Measurements from ENCODE around the gene KLHL26. TPM values are rescaled to one million over a fixed set of nuclear protein-coding genes. Genes with fewer than 3 reads are reported as not detected.

KLHL26 gene
- total RNA-seq, 1 experiment from 2014 or later = 8.4 TPM

GRCh38 chr19:18651733-18652132 lies 14.9 kb downstream of the KLHL26 start:
- Histone ChIP-seq H3K79me2 (ENCODE audit: low read length) (no peaks in the 10 kb centered on the region), H3K9ac (ENCODE audit: low read length) (no peak overlapping the region), H3K9me2 (replicated peaks; ENCODE audit: low read length) (no peaks in the 10 kb centered on the region), H3F3A (ENCODE audit: low read length, unreplicated experiment) (no peaks in the 10 kb centered on the region), H3K4me2 (ENCODE audit: low read length) (no peak overlapping the region), H3K36me3 (ENCODE audit: low read depth, low read length) (no peaks in the 10 kb centered on the region), H3K27me3 (ENCODE audit: low read length) (no peaks in the 10 kb centered on the region), H3K27ac (ENCODE audit: low read length) (no peak overlapping the region), H3K4me3 (ENCODE audit: low read length) (no peak overlapping the region), H2AFZ (ENCODE audit: low read length) (no peak overlapping the region), H3K4me1 (ENCODE audit: insufficient read depth, low read length) (no peaks in the 10 kb centered on the region), H3K9me3 (ENCODE audit: low read length) (no peaks in the 10 kb centered on the region), H4K20me1 (ENCODE audit: low read length) (no peaks in the 10 kb centered on the region)
- ChIA-PET CTCF (no interaction called here), POLR2A (ENCODE audit: unreplicated experiment) (no interaction called here)
- DNase-seq = no peak
- BruUV-seq (replicated peaks) = no TSS peak
- ATAC-seq = no peak
- TF ChIP-seq EZH2 (IDR thresholded peaks at IDR 0.05; ENCODE audit: low read length, unreplicated experiment) (no peak), CTCF (conservative IDR thresholded peaks at IDR 0.05; ENCODE audit: low read depth, low read length) (no peak), EZH2phosphoT487 (IDR thresholded peaks at IDR 0.05; ENCODE audit: borderline replicate concordance, low read length) (no peak)
- intact Hi-C loops (cut with micrococcal nuclease) = no loop called here

DNA sequence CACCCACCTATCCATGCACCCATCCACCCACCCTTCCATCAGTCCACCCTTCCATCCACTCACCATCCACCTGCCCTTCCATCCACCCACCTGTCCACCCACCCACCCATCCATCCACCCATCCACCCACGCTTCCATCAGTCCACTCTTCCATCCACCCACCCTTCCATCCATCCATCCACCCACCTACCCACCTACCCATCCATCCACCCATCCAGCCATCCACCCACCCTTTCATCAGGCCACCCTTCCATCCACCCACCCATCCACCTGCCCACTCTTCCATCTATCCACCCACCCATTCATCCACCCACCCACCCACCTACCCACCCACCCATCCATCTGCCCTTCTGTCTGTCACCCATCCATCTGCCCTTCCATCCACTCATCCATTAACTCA lies 17.0 kb downstream of the KLHL26 start:
- Histone ChIP-seq H3F3A (ENCODE audit: low read length, unreplicated experiment) (no peaks in the 10 kb centered on the region), H3K36me3 (ENCODE audit: low read depth, low read length) (no peaks in the 10 kb centered on the region), H3K4me2 (ENCODE audit: low read length) (no peak overlapping the region), H2AFZ (ENCODE audit: low read length) (no peak overlapping the region), H3K9me3 (ENCODE audit: low read length) (no peaks in the 10 kb centered on the region), H3K27ac (ENCODE audit: low read length) (no peak overlapping the region), H3K4me3 (ENCODE audit: low read length) (no peak overlapping the region), H3K27me3 (ENCODE audit: low read length) (no peaks in the 10 kb centered on the region), H3K79me2 (ENCODE audit: low read length) (no peaks in the 10 kb centered on the region), H3K9ac (ENCODE audit: low read length) (no peak overlapping the region), H4K20me1 (ENCODE audit: low read length) (no peaks in the 10 kb centered on the region), H3K9me2 (replicated peaks; ENCODE audit: low read length) (no peaks in the 10 kb centered on the region), H3K4me1 (ENCODE audit: insufficient read depth, low read length) (no peaks in the 10 kb centered on the region)
- no peak for TF ChIP-seq EZH2 (IDR thresholded peaks at IDR 0.05; ENCODE audit: low read length, unreplicated experiment)
- no peak for TF ChIP-seq CTCF (conservative IDR thresholded peaks at IDR 0.05; ENCODE audit: low read depth, low read length)
- no peak for TF ChIP-seq EZH2phosphoT487 (IDR thresholded peaks at IDR 0.05; ENCODE audit: borderline replicate concordance, low read length)
- intact Hi-C loops (cut with micrococcal nuclease) = no loop called here
- ChIA-PET POLR2A (ENCODE audit: unreplicated experiment) (no interaction called here), CTCF (no interaction called here)
- ATAC-seq = no peak
- DNase-seq = no peak
- no TSS peak for BruUV-seq (replicated peaks)

DNA sequence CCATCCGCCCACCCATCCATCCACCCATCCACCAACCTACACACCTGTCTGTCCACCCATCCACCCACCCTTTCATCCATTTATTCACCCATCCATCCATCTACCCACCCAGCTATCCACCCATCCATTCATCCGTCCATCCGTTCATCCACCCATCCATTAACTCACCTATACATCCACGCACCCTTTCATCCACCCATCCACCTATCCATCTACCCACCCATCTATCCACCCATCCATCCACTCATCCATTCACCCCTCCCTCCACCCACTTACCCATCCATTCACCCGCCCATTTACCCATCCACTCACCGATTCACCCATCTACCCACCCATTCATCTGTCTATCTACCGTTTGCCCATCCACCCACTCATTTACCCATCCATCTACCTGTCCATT lies 17.6 kb downstream of the KLHL26 start:
- intact Hi-C loops (cut with micrococcal nuclease) = no loop called here
- H3K9ac ChIP-seq (ENCODE audit: low read length) = no peak overlapping the region
- TF ChIP-seq EZH2 (IDR thresholded peaks at IDR 0.05; ENCODE audit: low read length, unreplicated experiment) (no peak), CTCF (conservative IDR thresholded peaks at IDR 0.05; ENCODE audit: low read depth, low read length) (no peak), EZH2phosphoT487 (IDR thresholded peaks at IDR 0.05; ENCODE audit: borderline replicate concordance, low read length) (no peak)
- H3K9me3 ChIP-seq (ENCODE audit: low read length) = no peaks in the 10 kb centered on the region
- no TSS peak for BruUV-seq (replicated peaks)
- POLR2A ChIA-PET (ENCODE audit: unreplicated experiment) = no interaction called here
- H3F3A ChIP-seq (ENCODE audit: low read length, unreplicated experiment) = no peaks in the 10 kb centered on the region
- H4K20me1 ChIP-seq (ENCODE audit: low read length) = no peaks in the 10 kb centered on the region
- H3K79me2 ChIP-seq (ENCODE audit: low read length) = no peaks in the 10 kb centered on the region
- H2AFZ ChIP-seq (ENCODE audit: low read length) = no peak overlapping the region
- H3K27me3 ChIP-seq (ENCODE audit: low read length) = no peaks in the 10 kb centered on the region
- H3K4me2 ChIP-seq (ENCODE audit: low read length) = no peak overlapping the region
- no peak overlapping the region for H3K27ac ChIP-seq (ENCODE audit: low read length)
- H3K4me3 ChIP-seq (ENCODE audit: low read length) = no peak overlapping the region
- ATAC-seq = no peak
- no peaks in the 10 kb centered on the region for H3K36me3 ChIP-seq (ENCODE audit: low read depth, low read length)
- CTCF ChIA-PET = no interaction called here
- H3K4me1 ChIP-seq (ENCODE audit: insufficient read depth, low read length) = no peaks in the 10 kb centered on the region
- H3K9me2 ChIP-seq (replicated peaks; ENCODE audit: low read length) = no peaks in the 10 kb centered on the region
- no peak for DNase-seq
